NK-92 treated with Interleukin-12 subunit alpha and Interleukin-12 subunit beta, amount 100 ng/mL, for 24 hours (cell line): ENCODE results near the gene IFT57.

Experiments used
- DNase-seq: peaks from one replicate; lab custom pipeline; 2025; lab: John Stamatoyannopoulos, UW

The IFT57 gene

DNA sequence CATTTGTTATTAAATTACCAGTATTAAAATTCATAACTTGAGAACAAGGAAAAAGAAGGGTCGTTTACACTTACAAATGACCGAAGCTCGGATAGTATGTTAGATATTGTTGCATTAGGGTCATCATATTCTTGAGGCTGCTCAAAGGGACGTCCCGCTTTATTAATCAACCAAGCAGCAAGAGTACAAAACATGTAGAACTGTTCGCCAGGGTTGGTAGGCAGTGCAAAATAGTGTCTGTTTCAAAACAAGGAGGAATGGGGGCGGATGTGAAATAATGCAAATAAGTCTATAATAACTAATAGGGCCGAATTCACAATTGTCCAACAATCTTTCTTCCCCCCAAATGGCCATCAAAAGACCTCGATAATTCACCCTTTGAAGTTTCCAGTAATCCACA is 2.9 kb downstream of the IFT57 start:
- DNase-seq: no peak

GRCh38 chr3:108218811-108219210 is 3.4 kb downstream of the IFT57 start:
- DNase-seq: no peak

GRCh38 chr3:108215871-108216270 is 6.4 kb downstream of the IFT57 start:
- no peak for DNase-seq

GRCh38 chr3:108209579-108209978 is 12.6 kb downstream of the IFT57 start:
- no peak for DNase-seq

DNA sequence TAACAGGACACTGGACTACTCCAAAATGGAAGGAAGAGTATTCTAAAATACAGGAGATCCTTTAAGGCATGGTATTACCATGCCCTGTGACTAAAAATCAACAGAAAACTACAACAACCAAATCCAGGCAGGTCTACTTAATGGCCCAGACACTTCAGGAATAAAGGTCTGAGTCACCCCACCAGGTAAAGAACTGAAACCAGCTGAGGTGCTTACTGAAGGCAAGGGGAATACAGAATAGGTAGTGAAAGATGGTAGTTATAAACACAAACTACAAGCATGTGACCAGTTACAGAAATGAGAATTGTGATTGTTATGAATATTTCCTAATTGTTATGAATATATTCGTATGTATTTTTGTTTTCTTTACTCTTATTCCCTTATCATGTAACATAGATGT is 13.4 kb downstream of the IFT57 start:
- no peak for DNase-seq

DNA sequence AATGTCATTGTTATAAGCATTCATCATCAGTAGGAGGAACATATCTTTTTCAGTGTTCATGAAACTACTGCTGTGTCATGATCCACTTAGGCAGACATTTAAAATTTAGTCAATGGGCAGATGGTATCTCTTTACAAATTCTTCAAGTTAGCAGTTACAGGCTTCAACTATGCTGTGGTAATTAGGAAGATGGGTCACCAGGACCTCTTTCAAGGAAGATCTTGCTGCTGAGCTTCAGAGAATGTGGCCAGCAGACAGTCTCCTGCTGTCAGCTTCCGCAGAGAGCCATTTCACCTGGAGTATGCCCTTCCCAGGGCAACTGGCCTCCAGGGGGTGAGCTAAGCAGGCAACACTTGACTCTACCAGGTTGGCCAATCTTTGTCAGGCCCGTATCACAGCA is 19.4 kb downstream of the IFT57 start:
- DNase-seq: no peak

GRCh38 chr3:108202080-108202479 is 20.1 kb downstream of the IFT57 start:
- no peak for DNase-seq

GRCh38 chr3:108201258-108201657 is 21.0 kb downstream of the IFT57 start:
- no peak for DNase-seq

- no peak for DNase-seq
Measured at GRCh38 chr3:108200578-108200977, 21.6 kb downstream of the IFT57 start.

- DNase-seq: no peak
Measured at GRCh38 chr3:108200024-108200423, 22.2 kb downstream of the IFT57 start.

GRCh38 chr3:108191394-108191793 is 30.8 kb downstream of the IFT57 start:
- DNase-seq: no peak

GRCh38 chr3:108190346-108190745 is 31.9 kb downstream of the IFT57 start:
- no peak for DNase-seq

DNA sequence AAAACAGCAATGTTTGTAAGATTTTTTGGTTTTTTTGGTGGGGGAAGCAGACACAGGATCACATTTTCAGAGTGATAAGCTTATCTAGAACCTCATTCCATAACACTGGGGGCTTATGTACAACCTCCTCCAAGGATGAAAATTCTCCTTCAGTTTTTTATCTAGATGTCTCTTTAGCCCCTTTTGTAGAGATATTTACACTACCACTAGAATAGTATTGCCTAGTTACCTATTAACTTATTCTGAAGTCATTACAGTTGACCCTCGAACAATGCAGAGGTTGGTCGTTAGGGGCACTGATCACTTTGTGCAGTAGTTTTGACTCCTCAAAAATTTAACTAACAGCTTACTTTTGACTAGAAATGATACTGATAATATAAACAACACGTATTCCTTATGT is 32.8 kb downstream of the IFT57 start:
- no peak for DNase-seq

GRCh38 chr3:108185536-108185935 is 36.7 kb downstream of the IFT57 start:
- DNase-seq: no peak

DNA sequence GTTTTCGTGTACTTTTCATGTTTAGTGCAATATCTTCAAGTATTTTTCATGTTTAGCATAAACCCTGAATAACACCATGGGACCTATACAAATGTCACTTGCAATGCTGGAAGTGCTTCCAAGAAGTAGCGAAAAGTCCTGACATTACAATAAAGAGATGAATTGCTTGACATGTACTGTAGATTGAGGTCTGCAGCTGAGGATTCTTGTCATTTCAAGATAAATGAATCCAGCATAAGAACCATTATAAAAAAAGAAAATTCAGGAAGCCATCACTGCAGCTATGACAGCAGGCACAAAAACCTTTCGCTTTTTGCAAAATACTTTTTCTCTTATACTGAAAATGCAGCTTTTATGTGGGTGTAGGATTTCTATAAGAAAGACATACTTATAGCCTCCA is 37.4 kb downstream of the IFT57 start:
- DNase-seq: no peak

DNA sequence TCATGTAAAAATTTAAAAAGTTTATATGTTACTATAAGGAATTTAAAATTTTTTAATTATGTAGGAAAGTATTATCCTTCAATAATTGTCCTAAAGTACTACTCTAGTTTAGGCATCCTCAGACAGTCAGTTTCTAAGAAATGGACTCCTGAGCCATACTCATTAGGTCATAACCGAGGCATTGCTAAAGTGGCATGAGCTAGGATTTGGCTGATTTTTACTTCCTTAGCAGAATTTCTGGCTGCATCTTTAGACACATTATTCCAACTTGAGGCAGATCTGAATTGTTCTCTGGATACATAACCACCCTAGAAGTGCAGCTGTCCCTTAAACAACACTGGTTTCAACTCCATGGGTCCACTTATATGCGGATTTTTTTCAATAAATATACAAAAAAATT is 38.3 kb downstream of the IFT57 start:
- no peak for DNase-seq

- DNase-seq: no peak
Measured at GRCh38 chr3:108183181-108183580, 39.0 kb downstream of the IFT57 start.

DNA sequence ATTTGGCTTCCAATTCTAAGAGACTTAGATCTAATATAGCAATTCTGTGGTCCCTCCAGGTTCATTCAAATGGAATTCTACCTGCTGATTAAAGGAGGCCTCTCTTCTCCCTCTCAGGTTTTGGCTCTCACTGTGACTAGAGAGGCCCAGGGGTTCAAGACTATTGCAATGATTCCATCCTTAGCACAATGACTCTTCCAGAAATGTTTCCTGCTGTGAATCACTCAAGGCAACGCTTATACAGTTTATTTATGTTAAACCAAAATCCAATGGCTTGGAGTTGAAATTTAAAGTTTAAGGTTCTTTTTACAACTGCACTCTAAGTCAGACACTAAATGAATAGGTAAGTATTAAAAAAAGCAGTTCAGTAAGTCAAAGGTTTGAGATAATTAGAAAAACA is 39.9 kb downstream of the IFT57 start:
- no peak for DNase-seq

- no peak for DNase-seq
Measured at GRCh38 chr3:108181172-108181571, 41.1 kb downstream of the IFT57 start.

GRCh38 chr3:108180194-108180593 is 42.0 kb downstream of the IFT57 start:
- DNase-seq: no peak

- DNase-seq: no peak
Measured at GRCh38 chr3:108178676-108179075, 43.5 kb downstream of the IFT57 start.

DNA sequence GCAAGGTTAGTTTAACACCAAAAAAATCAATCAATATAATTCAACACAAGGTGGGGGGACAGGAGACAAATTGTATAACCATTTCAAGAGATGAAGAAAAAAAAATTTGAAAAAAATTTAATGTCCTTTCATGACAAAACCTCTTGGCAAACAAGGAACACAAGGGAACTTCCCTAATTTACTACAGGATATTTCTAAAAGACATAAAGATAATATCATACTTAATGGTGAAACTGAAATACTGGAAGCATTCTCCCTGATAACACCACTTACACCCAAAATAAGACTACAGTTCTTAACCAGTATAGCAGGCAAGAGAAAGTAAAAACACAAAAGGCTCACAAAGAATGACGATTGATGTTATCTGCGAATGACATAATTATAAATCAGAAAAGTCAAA is 44.7 kb downstream of the IFT57 start:
- DNase-seq: no peak

- DNase-seq: no peak
Measured at GRCh38 chr3:108175352-108175751, 46.9 kb downstream of the IFT57 start.

DNA sequence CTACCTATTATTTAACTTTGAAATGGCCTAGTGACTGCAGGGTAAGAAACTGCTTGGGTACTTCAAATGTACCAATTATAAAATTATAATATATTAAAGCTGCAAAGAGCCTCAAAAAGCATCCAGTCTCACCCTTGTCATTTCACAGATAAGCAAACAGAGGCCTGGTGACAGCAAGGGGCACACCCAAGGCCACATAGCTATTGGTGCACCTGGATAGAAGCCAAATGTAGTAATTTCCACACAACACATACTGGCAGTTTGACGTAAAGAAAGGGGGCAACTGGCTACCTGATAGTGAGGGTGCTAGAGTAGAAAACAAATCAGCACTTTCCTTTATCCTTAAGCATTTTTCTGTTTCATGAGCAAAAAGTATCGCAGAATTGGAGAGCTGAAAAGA is 51.1 kb downstream of the IFT57 start:
- no peak for DNase-seq

DNA sequence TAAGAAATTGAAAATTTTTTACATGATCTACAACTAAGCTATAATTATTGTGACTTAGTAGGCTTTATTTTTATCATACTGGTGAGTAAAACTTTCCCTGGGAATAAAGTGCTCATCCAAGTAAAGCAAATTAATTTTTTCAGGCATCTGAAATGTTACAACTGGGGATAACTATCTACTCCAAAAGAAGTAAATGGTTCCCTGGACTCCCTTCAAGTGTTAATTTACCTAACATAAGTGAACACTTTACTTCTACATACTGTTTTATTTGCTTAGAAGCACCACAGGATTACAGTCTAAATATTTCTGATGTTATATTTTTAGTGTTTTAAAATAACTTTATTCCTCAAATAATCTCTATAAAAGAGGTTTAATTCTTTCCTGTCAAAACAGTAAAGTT is 57.8 kb downstream of the IFT57 start:
- DNase-seq: no peak
